AG20443 (cell line): Measurements from ENCODE around the gene CLCN7.
A peak's percentile ranks its signal among the peaks of the same experiment; 100 is the strongest.

Experiments
- DNase-seq: peaks from one replicate; pipeline ENCODE4 v3.0.0; 2012; ENCODE audit warnings: low spot score, mixed read lengths

The CLCN7 gene

GRCh38 chr16:1502092-1503004, 27.5 kb upstream of the CLCN7 start:
- DNase-seq = no peak

GRCh38 chr16:1501630-1502029, 26.8 kb upstream of the CLCN7 start:
- no peak for DNase-seq

DNA sequence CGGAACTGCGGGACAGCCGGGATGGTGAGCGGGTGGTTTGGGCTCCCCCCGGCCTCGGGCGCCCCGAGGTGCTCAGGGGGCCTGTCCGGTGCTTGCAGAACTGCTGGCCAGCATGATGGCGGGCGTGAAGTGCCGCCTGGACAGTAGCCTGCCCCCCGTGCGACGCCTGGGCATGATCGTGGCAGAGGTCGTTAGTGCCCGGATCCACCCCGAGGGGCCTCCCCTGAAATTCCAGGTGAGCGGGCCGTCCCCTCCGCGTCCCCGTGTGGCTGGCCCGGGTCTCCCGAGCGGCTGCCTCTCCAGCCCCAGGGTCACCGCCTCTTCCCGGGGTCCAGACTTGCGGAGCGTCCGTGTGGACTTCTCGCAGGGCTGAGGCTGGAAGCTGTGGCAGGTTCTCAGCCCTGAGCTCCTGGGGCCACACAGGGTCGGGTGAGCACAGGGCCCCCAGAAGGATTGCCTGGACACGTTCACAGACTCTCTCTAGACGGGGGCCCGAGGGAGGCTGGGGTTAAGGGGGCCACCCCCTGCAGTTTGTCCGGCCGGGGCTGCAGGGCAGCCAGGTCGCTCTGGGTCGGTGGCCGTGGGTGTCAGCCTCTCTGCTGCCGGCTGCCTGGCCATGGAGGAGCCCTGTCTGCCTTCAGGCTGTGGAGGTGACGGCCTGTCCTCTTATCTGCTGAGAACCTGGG, 25.8 kb upstream of the CLCN7 start:
- no peak for DNase-seq

GRCh38 chr16:1499756-1500464, 25.1 kb upstream of the CLCN7 start:
- no peak for DNase-seq

DNA sequence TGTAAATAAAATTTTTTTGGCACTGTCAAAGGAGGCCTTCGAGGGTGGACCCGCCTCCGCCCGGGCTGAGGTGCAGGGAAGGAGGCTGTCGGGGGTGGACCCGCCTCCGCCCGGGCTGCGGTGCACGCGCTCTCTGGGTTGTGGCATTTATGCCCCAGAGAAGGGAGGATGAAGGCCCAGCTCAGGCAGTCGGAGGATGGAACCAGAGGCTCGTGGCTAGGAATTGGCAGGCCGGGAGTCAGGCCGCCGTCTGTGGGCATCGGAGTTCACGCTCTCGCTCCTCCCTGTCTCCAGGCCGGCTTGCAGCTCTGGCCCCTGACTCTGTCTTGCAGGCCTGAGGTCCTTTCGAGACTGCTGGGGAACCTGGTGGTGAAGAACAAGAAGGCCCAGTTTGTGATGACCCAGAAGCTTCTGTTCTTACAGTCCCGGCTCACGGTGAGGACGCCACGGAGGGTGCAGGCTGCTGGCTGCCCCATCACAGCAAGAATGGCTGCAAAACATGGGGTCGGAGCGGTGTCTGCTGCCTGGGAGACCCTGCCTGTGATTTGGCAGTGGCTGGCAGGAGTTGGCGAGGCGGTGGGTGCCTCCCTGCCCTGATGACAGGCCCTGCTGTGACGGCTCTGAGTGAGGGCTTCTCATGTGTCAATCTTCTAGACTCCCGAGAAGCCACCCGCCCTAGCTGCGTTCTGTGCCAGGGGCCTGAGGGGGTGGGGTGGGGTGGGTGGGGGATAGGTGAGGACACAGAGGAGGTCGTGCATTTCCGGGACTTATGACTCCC, 24.3 kb upstream of the CLCN7 start:
- no peak for DNase-seq

- DNase-seq = no peak
These were observed 22.3 kb upstream of the CLCN7 start for GRCh38 chr16:1497014-1497598.

DNA sequence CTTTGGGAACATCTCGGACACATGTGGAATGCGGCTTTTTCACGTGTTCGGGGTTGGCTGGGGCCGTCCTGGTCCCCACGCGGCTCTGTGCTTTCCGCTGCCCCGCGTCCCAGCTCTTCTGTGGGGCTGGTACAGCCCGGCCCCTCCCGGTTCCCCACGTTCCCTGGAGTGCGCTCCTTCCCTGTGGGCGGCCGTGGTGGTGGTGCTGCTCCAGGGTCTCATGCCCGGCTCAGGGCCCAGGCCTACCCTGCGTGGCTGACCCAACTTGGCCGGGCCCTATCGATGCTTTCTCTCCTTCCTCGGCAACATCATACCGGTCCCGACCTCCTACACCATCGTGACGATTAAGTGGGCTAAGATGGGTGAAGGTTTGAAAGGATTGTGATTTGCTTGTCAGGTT, 21.6 kb upstream of the CLCN7 start:
- no peak for DNase-seq

DNA sequence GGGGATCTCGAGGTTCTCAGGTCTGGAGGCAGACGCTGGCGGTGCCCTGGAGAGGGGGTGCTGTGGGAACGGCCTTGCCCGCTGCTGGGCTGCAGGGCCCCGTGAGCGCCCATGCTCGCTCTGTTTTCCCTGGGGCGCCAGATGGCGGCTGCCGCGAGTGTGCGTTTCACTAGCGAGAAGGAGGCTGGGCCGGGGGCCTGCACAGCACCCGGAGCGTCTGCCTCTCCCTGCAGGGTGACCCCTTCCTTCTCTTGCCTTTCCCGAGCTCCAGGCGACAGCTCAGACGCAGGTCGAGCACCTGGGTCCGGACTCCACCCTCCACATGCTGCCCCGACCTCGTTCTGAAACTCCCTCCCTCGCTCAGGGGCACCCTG, 21.0 kb upstream of the CLCN7 start:
- no peak for DNase-seq

DNA sequence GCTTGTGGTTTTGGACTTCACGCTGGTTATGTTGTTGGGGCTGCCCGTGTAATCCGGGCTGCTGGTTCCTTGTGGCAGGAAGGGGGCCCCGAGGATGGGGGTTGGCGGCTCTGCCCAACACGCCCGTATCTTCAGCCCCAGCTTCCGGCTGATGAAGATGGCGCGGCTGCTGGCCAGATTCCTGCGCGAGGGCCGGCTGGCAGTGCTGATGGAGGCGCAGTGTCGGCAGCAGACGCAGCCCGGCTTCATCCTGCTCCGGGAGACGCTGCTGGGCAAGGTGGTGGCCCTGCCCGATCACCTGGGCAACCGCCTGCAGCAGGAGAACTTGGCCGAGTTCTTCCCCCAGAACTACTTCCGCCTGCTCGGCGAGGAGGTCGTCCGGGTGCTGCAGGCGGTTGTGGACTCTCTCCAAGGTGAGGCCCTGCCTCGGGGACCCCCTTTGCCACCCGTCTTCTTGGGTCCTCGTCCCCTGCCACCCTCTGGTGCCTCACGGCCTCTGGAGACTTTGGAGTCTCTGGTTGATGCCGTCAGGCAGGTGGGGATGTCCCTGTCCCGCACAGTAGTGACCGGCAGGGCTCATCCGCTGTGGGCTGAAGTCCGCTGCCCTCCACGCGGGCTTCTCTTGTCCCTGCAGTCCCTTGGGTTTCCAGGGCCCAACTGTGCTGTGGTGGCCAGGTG, 20.5 kb upstream of the CLCN7 start:
- DNase-seq = no peak

DNA sequence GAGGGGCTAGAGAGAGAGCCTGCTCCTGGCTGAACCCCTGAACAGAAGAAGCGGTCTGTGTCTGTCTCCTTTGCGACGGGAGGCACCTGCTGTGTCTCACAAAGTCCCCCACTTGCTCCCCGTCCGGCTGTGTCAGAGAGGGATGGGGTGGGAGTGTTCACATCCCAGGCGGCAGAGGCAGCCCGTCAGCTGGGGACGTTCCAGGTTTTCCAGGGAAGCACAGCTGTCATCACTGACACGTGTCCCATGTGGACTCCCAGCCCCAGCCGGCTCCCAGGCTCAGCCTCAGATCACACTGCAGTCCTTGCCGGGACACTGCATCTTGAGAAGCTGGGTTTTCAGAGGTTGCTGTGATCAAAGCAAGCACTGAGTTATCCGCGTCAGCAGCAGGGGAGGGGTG, 19.9 kb upstream of the CLCN7 start:
- DNase-seq = no peak

- DNase-seq = peak; percentile 93
These were observed 19.4 kb upstream of the CLCN7 start for GRCh38 chr16:1494129-1494640.

DNA sequence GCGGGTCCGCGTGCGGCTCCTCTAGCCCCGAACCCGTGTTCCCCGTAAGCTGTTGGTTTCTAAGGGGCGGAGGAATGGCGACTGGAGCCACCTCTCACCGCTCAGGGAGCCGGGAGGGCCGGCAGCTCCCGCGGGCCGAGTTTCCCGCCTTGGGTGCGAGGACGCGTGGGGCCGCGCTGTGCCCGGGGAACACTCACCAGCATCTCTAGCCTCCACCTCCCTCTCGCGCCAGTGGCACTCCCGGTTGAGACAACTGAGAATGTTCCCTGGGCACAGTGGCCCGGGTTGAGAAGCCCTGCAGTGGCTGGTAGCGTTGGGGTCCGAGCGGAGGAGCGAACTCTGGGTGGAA, 18.9 kb upstream of the CLCN7 start:
- peak; percentile 46 for DNase-seq

DNA sequence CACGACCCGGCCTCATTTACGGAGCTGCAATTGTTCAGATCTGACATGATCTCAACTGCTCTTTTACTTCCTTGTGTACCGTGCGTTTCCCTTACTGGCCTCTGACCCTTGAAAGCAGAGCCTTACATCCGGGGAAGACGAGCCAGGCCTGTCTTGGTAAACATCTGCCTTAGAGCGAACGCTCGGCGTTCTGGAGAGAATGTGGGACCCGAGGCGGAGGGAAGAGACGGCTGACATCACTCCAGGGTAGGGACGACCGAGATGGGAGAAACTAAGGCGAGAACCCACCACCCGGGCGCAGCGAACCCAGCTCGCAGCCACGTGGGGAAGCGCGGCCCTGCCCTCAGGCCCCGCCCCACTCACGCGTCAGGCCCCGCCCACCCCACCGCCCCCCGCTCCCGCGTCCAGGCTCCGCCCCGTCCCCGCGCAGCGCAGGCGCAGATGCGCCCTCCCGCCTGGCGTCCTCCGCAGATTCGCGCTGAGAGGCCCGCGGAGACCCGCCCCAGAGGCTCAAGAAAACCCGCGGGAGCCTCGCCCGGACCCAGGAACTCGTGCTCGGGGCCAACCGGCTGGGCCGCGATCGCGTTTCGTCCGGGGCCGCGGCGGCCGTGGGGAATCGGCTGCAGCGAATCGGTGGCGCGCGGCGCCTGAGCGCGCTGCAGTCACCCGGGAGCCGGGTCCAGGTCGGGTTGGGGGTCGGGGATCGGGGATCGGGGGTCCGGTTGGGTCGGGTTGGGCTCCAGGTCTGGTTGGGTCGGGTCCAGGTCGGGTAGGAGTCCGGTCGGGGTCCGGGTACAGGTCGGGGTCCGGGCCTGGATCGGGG, 18.3 kb upstream of the CLCN7 start, which contains the start of gene TELO2:
TELO2 (plus strand) TSS at position 438 of the 823 bp plus-strand sequence. CDS start 922 bp downstream, outside the sequence.
- peak; percentile 100 for DNase-seq

DNA sequence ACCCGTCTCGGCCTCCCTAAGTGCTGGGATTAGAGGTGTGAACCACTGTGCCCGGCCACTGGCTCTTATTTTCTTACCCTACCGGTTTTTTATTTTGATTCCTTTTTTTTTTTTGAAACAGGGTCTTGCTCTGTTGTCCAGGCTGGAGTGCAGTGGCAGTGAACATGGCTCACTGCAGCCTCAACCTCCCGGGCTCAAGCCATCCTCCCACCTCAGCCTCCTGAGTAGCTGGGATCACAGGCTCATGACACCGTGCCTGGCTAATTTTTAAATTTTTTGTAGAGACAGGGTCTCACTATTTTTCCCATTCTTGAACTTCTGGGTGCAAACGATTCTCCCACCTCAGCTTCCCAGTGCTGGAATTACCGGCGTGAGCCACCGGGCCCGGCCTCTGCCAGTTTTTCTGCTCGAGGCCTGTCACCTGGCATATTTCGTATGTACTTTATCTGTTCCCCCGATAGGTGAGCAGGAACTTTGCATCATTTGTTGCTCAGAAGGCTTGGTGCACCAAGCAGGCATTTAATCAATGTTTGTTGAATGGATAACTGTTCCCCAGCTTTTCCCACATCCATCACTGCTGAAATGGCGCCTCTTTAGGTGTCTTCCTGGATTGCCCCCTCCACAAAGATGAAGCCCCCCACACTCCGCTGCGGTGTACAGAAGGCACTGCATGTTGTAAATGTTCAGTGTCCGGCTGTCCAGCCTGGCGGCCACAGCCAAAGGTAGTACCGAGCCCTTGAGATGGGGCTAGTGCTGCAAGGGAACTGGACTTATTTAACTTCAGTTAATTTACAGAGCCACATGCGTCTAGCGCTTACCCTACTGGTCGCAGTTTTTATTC, 17.5 kb upstream of the CLCN7 start:
- no peak for DNase-seq

- DNase-seq = no peak
These were observed 16.5 kb upstream of the CLCN7 start for GRCh38 chr16:1491327-1491726.

- no peak for DNase-seq
These were observed 14.2 kb upstream of the CLCN7 start for GRCh38 chr16:1489077-1489476.

DNA sequence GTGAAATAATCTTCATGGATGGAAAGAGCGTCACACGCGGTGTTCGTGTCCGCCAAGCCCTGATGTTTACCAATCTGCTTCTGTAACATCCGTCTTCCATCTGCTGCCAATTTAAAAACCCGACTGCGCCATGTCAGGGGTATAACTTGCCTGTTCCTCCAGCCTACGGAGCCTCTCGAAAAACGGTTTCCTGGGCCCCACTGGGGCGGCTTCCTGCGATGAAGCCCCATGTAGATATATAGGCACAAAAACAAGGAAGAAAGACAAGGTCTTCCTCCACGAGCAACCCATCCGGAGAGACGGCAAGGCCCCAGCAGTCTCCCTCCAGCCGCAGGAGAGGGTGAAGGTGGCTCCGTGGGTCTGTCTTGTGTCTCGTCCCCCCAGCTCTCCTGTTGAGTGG, 13.8 kb upstream of the CLCN7 start, which contains the start of gene PTX4:
PTX4 (minus strand) TSS at position 326 of the 400 bp plus-strand sequence; CDS start at position 291, 35 bp downstream.
- DNase-seq = no peak

DNA sequence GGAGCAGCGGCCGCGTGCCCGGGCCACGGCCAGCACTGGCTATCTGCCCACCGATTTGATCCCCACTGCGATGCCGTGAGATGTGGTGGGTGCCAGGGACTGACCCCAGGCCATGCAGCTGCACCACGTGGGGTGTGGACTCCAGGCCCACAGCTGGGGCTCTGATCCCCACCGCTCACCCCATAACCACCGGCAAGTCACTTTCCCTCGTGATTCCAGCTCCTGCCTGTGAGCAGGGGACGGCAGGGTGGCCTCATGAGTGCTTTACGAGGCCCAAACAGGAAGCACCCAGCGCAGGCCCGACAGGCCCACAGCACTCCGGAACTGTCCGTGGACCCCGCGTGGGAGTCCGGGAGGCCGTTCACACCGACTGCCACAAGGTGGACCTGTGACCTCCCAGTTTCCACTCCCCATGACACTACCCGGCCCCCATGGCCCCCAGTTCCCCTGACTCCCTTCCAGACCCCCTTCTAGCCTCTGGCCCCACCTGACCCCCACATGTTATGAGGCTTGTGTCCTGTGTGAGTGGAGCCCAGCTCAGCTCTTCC, 13.3 kb upstream of the CLCN7 start:
- no peak for DNase-seq
